GOT3 (cell line): ENCODE data around the gene CBY1.

ENCODE experiments used
- DNase-seq: peaks from one replicate; lab custom pipeline; 2025; ENCODE audit warnings: mixed read lengths; lab: John Stamatoyannopoulos, UW

Gene CBY1

DNA sequence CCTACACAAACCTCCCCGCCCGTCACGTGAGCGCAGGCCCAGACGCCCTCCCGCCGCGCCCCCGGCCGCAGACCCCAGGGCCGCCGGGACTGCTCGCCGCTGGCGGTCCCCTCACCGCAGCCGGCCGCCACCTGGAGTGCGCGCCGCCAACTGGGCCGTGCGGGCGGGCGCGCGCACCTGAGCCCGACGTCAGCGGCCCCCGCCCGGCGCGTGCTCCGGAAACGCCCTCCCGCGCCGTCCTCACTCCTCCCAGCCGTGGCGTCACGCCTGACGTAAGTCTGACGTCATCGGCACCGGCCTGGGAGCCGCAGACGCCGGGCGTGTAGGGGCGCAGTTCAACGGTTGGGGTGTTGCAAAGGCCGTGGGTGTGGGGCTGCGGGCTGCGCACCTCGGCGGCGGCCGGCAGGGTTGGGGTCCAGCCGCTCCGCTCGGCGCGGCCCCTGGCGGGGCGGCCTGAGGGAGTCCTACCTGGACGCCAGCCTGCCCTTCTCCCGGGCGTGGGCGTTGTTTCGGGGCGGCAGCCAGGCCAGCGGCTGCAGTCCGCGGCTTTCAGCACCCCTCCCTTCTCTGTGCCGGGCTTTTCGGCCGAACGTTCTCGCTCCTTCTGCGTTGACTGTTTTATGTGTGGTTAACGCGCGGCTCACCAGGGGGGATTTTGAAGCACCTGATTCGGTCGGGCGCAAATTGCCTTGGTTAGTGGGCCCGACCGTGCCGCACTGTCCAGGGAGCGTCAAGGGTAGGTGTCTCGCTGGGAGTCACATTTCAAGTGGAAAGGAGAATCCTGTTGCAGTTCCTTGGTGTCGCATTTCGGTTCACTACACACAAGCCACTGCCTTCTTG, 44.6 kb downstream of the CBY1 start, which contains the start of gene JOSD1:
TSS of gene JOSD1 (minus strand) at position 155 of the 840 bp plus-strand sequence. CDS start 956 bp downstream, outside the sequence.
- DNase-seq, result peak; percentile 77

DNA sequence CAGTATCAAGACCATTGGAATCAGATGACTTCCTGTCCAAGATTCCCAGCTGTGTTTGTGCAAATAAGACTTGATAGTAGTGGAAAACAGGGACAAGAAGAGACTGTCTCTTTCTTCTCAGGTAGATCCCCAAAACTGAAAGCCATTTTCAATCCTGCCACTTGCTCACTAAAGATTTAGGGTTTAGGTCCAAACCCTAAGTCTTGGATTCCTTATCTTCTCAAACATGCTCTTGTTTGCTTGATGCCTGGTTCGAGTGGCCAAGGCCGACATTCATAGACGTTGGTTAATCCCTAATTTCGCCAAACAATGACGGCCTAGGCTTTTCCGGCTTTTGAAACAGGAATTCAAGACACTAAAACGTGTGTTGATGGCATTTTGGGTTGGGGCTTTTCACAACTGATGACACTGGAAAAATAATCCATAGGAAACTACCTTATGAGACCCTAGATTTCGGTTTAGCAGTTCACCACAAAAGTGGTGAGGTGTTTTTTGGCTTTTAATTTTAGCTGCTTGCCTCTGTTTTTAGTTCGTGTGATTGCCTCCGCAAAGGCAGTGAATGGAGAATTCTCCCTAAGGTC, 48.3 kb downstream of the CBY1 start:
- DNase-seq, result no peak

DNA sequence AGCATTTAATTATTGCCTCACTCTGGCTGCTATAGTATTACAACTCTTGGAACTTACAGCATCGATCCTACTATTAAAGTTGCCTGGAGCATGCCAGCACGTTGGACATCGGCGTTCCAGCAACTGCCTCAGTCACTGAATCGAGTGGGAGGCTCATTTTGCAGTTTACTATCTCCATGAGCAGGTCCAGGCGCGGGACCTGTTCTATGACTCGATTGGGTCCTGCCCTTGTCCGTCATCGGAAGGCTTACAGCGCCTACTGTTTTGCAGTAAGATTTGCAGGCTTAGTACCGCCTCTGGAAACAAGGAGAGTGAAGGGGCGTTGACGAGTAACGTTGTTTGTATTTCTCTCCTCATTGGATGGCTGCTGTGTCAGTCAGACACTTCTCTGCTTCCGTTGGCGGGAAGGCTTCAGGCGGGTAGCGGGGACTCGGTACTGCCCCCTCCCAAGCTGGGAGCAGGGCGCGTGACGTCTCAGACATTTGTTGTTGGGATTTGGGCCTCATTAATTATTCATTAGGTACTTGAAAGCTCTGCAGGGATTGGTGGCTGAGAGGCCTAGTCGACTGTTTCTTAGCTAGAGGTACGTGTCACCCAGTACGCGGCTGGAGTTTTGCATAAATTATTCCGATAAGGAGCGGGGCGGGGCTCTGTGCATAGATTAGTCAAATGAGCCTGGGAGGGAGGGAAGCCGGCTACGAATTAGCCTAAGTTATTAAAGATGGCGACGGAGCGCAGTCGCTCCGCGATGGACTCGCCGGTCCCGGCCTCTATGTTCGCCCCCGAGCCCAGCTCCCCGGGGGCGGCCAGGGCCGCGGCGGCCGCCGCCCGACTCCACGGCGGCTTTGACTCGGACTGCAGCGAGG, 49.0 kb downstream of the CBY1 start, which contains the start of gene GTPBP1:
TSS of gene GTPBP1 (plus strand) at position 710 of the 866 bp plus-strand sequence. CDS start at position 722, 12 bp downstream.
- peak; percentile 94 for DNase-seq

DNA sequence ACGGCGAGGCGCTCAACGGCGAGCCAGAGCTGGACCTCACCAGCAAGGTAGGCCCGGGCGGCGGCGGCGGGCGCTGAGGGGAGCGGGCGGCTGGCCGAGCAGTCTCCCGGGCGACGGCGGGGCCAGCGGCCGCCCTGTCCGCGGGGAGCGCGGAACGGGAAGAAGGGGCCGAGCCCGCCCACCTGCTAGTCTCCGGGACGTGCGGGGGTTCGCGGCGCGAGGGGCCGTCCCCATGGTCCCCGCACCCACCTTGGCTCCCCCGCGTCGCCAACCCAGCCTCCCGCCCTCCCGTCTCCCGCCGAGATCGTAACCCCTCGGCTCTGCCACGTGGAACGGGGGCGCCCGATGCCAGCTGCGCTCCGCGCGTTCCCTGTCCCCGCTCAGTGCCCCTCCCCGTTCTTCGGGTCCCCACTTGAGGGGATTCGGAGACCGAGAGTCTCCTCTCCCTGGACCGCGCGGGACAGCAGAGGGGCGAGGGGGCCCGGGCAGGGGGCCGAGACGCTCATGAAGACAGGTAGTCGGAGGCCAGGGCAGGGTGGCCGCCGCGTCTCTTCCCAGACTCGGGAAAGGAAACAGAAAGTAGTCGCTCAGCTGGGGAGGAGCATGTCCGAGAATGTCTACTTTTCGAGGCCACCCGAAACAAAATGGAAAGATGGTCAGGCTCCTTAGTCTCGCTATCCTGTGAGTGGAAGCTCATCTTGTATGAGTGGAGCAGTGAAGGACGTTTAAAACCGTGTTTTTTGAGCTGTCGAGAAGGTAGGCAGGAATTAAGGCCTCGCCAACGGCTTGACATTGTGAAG, 49.9 kb downstream of the CBY1 start:
- DNase-seq, result no peak

DNA sequence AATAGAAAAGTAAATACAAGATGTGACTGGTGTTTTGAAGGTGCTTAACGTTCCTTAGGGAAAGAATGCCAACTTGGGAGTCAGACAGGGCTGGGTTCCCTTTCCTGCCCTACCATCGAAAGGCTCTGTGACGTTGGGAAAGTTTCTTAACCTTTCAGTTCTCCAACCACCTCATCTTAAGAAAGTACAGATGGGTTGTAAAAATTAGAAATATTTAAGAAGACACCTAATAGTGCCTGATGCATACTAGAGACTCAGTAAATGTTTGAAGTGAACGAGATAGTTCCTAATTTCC, 50.4 kb downstream of the CBY1 start:
- DNase-seq, result no peak

DNA sequence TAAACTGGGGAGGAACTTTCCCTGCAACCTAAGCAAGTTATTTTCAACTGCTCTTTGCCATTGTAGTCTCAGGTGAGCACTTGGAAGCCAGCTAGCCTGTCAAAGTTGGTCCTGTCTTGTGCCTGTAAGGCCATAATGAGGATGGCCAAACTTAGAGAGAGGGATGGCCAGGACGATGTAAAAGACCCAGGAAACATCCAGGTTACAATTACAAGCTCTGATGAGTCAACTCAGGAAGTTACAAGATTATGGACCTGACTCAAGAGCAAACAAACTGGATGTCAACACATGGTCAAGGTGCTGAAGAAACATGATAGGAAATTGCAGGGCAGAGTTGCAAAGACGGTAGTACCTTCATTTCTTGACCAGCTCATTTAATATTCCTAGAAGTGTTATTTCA, 50.9 kb downstream of the CBY1 start:
- no peak for DNase-seq

DNA sequence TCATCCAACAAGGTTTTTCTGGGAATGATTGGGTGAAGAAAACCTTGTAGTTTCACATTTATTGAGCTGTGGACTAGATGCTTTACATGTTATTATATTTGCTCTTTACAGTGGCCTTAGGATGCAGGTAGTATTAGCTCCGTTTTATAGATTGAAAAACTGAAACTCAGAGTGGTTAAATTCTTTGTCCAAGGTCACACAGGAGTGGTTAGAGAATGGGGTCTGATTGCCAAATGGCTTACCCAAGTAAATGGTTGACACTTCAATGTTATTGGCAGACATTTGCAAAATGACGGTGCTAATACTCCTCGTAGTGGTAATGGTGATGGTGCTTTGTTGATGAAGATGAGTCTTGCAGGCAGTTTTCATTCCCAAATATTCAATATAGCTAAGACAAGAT, 51.5 kb downstream of the CBY1 start:
- no peak for DNase-seq

DNA sequence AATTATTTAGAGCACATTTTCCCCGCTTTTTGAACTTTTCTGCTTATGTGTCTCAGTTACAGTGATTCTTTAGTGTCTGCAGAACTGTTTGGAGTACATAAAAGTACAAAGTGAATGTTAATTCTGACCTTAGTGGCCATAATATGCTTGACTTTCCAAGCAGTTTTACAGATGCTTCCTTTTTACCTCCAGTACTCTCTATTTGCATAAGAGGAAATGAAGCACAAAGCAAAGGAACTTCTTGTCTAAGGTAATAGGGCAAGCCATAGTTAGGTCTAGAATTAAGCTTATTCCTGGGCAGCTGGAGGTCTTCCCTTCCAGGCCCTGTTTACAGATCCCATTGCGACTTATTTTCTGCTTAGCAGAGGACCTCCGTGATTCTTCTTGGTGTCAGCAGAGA, 52.9 kb downstream of the CBY1 start:
- DNase-seq, result no peak

DNA sequence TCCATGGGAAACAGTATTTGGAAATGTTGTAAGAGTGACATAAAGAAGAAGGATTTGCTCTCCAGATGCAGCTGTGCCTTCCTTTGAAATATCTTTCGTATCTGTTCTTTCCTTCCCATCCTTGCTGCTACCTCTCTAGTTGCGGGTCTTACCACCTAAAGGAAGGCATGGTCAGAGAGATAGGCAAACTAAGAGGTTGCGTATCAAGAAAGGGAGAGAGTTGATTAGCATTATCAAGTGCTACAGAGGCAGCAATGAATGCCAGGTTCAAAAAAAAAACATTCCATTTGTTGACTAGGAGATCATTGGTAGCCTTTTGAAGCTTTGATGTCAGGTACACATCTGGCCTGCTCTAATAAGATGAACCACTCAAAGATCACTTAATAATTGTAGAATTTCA, 53.9 kb downstream of the CBY1 start:
- no peak for DNase-seq

DNA sequence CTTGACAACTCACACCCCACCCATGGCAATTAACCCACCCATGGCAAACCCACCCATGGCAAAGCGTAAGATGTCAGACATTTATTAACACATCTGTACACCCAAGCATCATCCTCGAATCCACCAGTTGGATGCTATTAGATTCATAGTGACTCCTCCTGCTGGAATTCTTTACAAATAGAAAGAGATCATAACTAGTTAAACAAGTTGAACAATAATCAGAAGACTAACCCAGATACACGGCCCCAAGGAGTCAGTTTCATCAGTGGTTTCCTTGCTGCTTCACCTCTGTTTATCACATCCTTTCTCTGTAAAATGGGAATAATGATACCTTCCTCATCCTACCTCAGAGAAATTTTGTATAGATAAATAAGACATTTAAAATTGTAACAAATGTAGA, 54.4 kb downstream of the CBY1 start:
- DNase-seq, result no peak

DNA sequence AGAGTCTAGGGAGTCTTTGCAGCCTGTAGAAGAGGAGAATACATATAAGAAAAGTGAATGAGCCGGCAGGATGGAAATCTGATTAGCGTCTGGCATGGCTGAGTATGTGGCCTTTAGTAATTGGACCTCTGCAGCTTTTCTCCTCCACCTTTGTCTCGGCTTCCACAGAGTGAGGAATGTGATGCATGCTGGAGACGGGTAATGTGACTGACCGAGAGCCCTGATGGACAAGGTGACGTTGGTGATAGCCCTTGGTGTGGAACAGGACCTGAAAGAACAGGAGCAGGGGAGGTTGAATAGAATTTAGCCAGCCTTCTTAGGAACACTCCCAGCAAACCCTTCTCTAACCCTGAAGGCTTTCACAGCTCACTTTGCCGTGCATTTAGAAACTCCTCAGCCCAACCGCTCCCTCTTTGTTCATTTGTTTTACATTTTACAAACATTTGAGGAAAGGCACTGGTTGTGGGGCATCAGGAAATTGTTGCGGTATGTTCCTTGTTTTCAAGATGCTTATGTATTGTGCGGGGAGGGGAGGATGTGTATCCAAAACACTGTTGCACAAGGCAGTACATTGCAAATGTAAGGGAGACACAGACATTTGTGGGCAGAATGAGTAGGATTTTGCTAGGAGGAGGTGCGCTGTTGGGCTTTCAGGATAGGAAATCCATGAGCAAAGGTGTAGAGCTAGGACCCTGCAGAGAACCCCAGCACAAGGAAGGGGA, 56.2 kb downstream of the CBY1 start:
- no peak for DNase-seq

DNA sequence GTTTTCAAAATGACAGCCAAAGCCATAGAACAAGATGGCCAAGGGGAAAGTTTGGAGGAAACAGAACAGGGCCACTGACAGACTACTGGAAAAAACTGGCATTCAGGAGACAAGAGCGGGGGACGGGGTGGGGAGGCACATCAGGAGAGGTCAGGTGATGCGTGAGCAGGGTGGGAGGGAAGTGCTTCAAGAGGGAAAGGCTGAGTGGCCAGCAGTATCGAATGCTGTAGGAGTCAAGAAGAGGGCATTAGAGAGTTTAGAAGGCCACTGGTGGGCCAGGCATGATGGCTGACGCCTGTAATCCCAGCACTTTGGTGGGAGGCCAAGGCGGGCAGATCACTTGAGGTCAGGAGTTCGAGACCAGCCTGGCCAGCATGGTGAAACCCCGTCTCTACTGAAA, 57.5 kb downstream of the CBY1 start:
- no peak for DNase-seq

GRCh38 chr22:38715176-38715764, 58.8 kb downstream of the CBY1 start:
- DNase-seq, result no peak

- DNase-seq, result no peak
Observed at GRCh38 chr22:38715852-38716251, 59.4 kb downstream of the CBY1 start.

- DNase-seq, result no peak
Observed at GRCh38 chr22:38716271-38716670, 59.8 kb downstream of the CBY1 start.

- no peak for DNase-seq
Observed at GRCh38 chr22:38716826-38717225, 60.4 kb downstream of the CBY1 start.

DNA sequence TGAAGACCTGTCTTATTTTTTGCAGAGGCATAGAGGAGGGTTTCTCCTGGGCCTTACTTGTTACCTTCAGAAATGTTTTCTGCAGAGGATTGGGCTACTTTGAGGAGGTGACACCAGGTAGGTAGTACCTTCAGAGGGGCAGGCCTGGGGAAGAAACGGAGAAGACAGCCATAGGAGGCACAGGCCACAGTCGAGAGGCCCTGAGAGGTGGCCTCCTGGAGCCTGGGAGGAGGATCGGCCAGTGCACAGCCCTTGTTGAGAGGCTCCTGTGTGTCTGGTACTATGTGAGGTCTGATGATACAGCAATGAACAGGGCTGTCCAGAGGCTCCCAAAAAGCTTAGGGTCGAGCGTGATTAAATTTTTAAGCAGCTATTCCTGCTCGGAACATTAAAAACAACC, 60.8 kb downstream of the CBY1 start:
- DNase-seq, result no peak

DNA sequence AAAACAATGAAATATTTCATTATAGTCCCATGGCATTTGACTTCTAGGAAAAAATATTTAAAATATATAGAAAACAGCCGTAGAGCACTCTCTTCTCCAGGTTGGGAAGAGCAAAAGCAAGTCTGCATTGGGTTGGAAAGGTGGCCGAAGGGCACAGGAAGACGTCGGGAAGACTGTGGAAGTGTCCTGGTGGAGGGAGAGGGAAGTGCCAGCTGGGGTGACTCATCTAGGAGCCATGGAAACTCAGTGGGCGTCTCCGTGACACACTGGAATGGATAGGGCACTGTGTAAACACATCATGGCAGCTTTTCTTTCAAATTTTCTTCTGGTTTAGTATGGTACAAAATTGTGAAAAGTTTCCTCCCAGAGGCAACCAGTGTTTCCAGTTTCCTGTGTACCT, 62.0 kb downstream of the CBY1 start:
- DNase-seq, result peak; percentile 22

GRCh38 chr22:38719196-38719595, 62.8 kb downstream of the CBY1 start:
- DNase-seq, result no peak

DNA sequence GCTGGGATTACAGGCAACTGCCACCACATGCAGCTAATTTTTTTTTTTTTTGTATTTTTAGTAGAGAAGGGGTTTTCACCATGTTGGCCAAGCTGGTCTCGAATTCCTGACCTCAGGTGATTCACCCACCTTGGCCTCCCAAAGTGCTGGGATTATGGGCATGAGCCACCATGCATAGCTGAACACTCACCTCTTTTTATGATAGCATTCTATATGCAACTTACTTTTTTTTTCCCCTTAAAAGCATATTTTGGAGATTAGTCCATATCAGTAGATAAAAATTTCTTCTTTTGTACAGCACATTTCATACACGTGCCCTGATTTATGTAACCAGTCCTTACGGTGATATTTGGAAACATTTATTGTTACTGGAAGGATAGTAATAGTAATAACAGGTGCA, 63.9 kb downstream of the CBY1 start:
- no peak for DNase-seq

- no peak for DNase-seq
Observed at GRCh38 chr22:38721551-38721950, 65.1 kb downstream of the CBY1 start.
